HCT116 (cell line): ENCODE data around the gene ERP27. TPM values are rescaled to one million over a fixed set of nuclear protein-coding genes. Genes with fewer than 3 reads are reported as not detected.

Source experiments
- ATAC-seq: fragments of 200-7000 bp; cut with Tn5 transposase; 2 replicates; pipeline ENCODE4 v1.9.1; 2020; ENCODE audit warnings: mild to moderate bottlenecking, moderate library complexity
- BruUV-seq: library from RNA; stranded (reverse); fragments of 400-500 nt; replicated peaks from 2 replicates; lab custom pipeline; 2021; lab: Mats Ljungman, UMichigan
- CTCF ChIA-PET: fragments of 300-600 bp; sonication (Branson Sonifier 250); formaldehyde crosslinking; loops from one replicate; lab custom pipeline; 2021; ENCODE audit warnings: antibody characterized with exemption; lab: Charles Lee
- POLR2A ChIA-PET: fragments of 300-600, 350-600 bp; sonication (Branson Sonifier 250); formaldehyde crosslinking; loops from one replicate; lab custom pipeline; 2021; ENCODE audit warnings: antibody characterized with exemption; lab: Charles Lee
- RAD21 ChIA-PET, 2 experiments: fragments of 300-600 bp; sonication (Branson Sonifier 250); formaldehyde crosslinking; loops; one replicate each; lab custom pipeline; 2023; ENCODE audit warnings: low total read pairs in 2 of 2; ENCODE audit not compliant: uncharacterized antibody in 2 of 2, unreplicated experiment in 2 of 2, low non-redundant PET in 1 of 2; lab: Charles Lee
- DNase-seq: peaks from one replicate; pipeline ENCODE4 v3.0.0-alpha.2; 2010; ENCODE audit warnings: low read depth, low spot score
- H2AFZ ChIP-seq: fragments of 200-600 bp; shearing (Covaris generic), sonication (generic); 2 replicates; pipeline ENCODE4 v1.6.1; 2017; ENCODE audit warnings: low read depth, mixed run types, mixed read lengths, antibody characterized with exemption, low read length; ENCODE audit not compliant: poor library complexity, severe bottlenecking
- H3K27ac ChIP-seq: 2 replicates; pipeline ENCODE4 v1.5.1; 2012; ENCODE audit warnings: low read depth, low read length
- H3K27me3 ChIP-seq: fragments of 200-600 bp; sonication (generic); 2 replicates; pipeline ENCODE4 v1.6.1; 2016; ENCODE audit warnings: mixed run types, low read length, mixed read lengths; ENCODE audit not compliant: insufficient read depth
- H3K36me3 ChIP-seq, 2 experiments: fragments of 200-500 bp in 1 of 2; fragments of 200-600 bp in 1 of 2; sonication (Bioruptor generic) in 1 of 2; sonication (generic) in 1 of 2; 2 replicates each; pipeline versions ENCODE4 v1.5.1 to v1.6.1; 2014 to 2016; ENCODE audit warnings: low read length in 2 of 2, inconsistent platforms in 1 of 2, mixed read lengths in 1 of 2, mixed run types in 1 of 2; ENCODE audit not compliant: insufficient read depth in 2 of 2, control insufficient read depth in 1 of 2
- H3K4me1 ChIP-seq, 2 experiments: fragments of 200-600 bp in 1 of 2; sonication (generic) in 1 of 2; 2 replicates each; pipeline versions ENCODE4 v1.5.1 to v1.6.1; 2012 to 2017; ENCODE audit warnings: low read length in 2 of 2, inconsistent platforms in 1 of 2, mild to moderate bottlenecking in 1 of 2, mixed read lengths in 1 of 2, mixed run types in 1 of 2, moderate library complexity in 1 of 2; ENCODE audit not compliant: insufficient read depth in 2 of 2, control insufficient read depth in 1 of 2
- H3K4me2 ChIP-seq: fragments of 200-600 bp; sonication (generic); 2 replicates; pipeline ENCODE4 v1.6.1; 2017; ENCODE audit warnings: mixed run types, low read length, mixed read lengths
- H3K4me3 ChIP-seq, 2 experiments: fragments of 200-600 bp in 1 of 2; sonication (generic) in 1 of 2; replicated peaks in 1 of 2; 2 replicates each; pipeline ENCODE4 v1.5.1; 2011 to 2016; ENCODE audit warnings: low read length in 2 of 2, control low read depth in 1 of 2, low read depth in 1 of 2, mild to moderate bottlenecking in 1 of 2, mixed read lengths in 1 of 2, mixed run types in 1 of 2
- H3K79me2 ChIP-seq: fragments of 200-600 bp; sonication (generic); 2 replicates; pipeline ENCODE4 v1.6.1; 2017; ENCODE audit warnings: mild to moderate bottlenecking, mixed run types, low read length, moderate library complexity, mixed read lengths; ENCODE audit not compliant: insufficient read depth
- H3K9ac ChIP-seq: fragments of 200-600 bp; sonication (generic); 2 replicates; pipeline ENCODE4 v1.6.1; 2016; ENCODE audit warnings: low read length, mixed read lengths
- H3K9me2 ChIP-seq: fragments of 200-600 bp; sonication (generic), shearing (Covaris generic); 2 replicates; pipeline ENCODE4 v1.6.1; 2017; ENCODE audit warnings: mixed run types, mild to moderate bottlenecking, moderate library complexity; ENCODE audit not compliant: insufficient read depth
- H3K9me3 ChIP-seq, 2 experiments: fragments of 200-500 bp in 1 of 2; fragments of 200-600 bp in 1 of 2; sonication (Bioruptor generic) in 1 of 2; sonication (generic) in 1 of 2; 2 replicates each; pipeline ENCODE4 v1.6.1; 2014 to 2017; ENCODE audit warnings: low read length in 2 of 2, mixed read lengths in 2 of 2, inconsistent platforms in 1 of 2, low read depth in 1 of 2, mild to moderate bottlenecking in 1 of 2, mixed run types in 1 of 2, moderate library complexity in 1 of 2; ENCODE audit not compliant: control insufficient read depth in 1 of 2, insufficient read depth in 1 of 2
- H4K20me1 ChIP-seq: fragments of 200-600 bp; sonication (generic), shearing (Covaris generic); 2 replicates; pipeline ENCODE4 v1.6.1; 2017; ENCODE audit warnings: mixed run types, mild to moderate bottlenecking, moderate library complexity; ENCODE audit not compliant: insufficient read depth
- ATF3 ChIP-seq: IDR thresholded peaks from 2 replicates; pipeline ENCODE4 v1.6.1; 2012
- CBX3 ChIP-seq: IDR thresholded peaks from 2 replicates; pipeline ENCODE4 v1.6.1; 2012; ENCODE audit warnings: low read depth
- EZH2 ChIP-seq: fragments of 200-600 bp; sonication (generic); IDR thresholded peaks from 2 replicates; pipeline ENCODE4 v1.6.1; 2017; ENCODE audit warnings: antibody characterized with exemption, mixed run types
- EZH2phosphoT487 ChIP-seq: fragments of 200-600 bp; IDR thresholded peaks from 2 replicates; pipeline ENCODE4 v1.6.1; 2018; ENCODE audit warnings: antibody characterized with exemption, borderline replicate concordance
- FOSL1 ChIP-seq: IDR thresholded peaks from 2 replicates; pipeline ENCODE4 v1.6.1; 2012; ENCODE audit warnings: low read depth
- JUND ChIP-seq: IDR thresholded peaks from 2 replicates; pipeline ENCODE4 v1.6.1; 2012
- MAX ChIP-seq: IDR thresholded peaks from 2 replicates; pipeline ENCODE4 v1.6.1; 2012
- SIN3A ChIP-seq: IDR thresholded peaks from 2 replicates; pipeline ENCODE4 v1.6.1; 2012; ENCODE audit warnings: low read depth
- SP1 ChIP-seq: IDR thresholded peaks from 2 replicates; pipeline ENCODE4 v1.6.1; 2012; ENCODE audit warnings: low read depth
- YY1 ChIP-seq: IDR thresholded peaks from 2 replicates; pipeline ENCODE4 v1.6.1; 2011; ENCODE audit warnings: low read length, low read depth, moderate library complexity, mild to moderate bottlenecking; ENCODE audit not compliant: insufficient replicate concordance; ENCODE audit errors: extremely low read depth
- intact Hi-C: fragments of 100-400 bp; cut with micrococcal nuclease; formaldehyde crosslinking; loops from 2 replicates; pipeline ENCODE4 v1.10.0; 2022
- total RNA-seq: library from RNA; stranded (reverse); gene quantifications from one replicate; pipeline ENCODE4 v1.2.1, GENCODE V29; 2021; ENCODE audit not compliant: unreplicated experiment

The ERP27 gene
- total RNA-seq, 1 experiment from 2014 or later, result 0.39 TPM

GRCh38 chr12:14950982-14951746 lies 12.8 kb upstream of the ERP27 start:
- peak overlapping the region; percentile 65 for H3K4me2 ChIP-seq
- no peak overlapping the region for H3K27ac ChIP-seq
- no TSS peak for BruUV-seq
- ATAC-seq, result peak; percentile 94
- RAD21 ChIA-PET, result no interaction called here
- intact Hi-C loops, result no loop called here
- TF ChIP-seq MAX (peak; percentile 77), YY1 (peak; percentile 12), ATF3 (no peak), SP1 (peak; percentile 40; the same call in 1 of the 2 replicates), SIN3A (no peak), EZH2phosphoT487 (no peak), JUND (peak; percentile 63; the same call in 1 of the 2 replicates), EZH2 (no peak), FOSL1 (peak; percentile 68), CBX3 (peak; percentile 58; the same call in 1 of the 2 replicates)
- H3K27me3 ChIP-seq, result no peaks in the 10 kb centered on the region
- H2AFZ ChIP-seq, result peak overlapping the region; percentile 87
- POLR2A ChIA-PET, result no interaction called here
- H3K9ac ChIP-seq, result peak overlapping the region; percentile 13; the same call in 1 of the 2 replicates
- no peaks in the 10 kb centered on the region for H3K9me3 ChIP-seq
- H3K4me3 ChIP-seq, result 0 out of 4 replicates have a peak overlapping the region, but pooled peaks of 1 of the 2 experiments have one; percentile 5
- peaks cover 20 to 48% of the 10 kb centered on the region in 2 experiments for H3K4me1 ChIP-seq
- no peaks in the 10 kb centered on the region for H3K79me2 ChIP-seq
- CTCF ChIA-PET, result no interaction called here
- no peaks in the 10 kb centered on the region for H4K20me1 ChIP-seq
- H3K36me3 ChIP-seq, result no peaks in the 10 kb centered on the region
- no peaks in the 10 kb centered on the region; the same call in 1 of the 2 replicates for H3K9me2 ChIP-seq
- DNase-seq, result peak; percentile 68
